Measurements from ENCODE around the gene KRTAP10-12. TPM values are rescaled to one million over a fixed set of nuclear protein-coding genes. Genes with fewer than 3 reads are reported as not detected.

Gene KRTAP10-12
- total and polyA plus RNA-seq, 7 experiments from 2014 or later: not detected

DNA sequence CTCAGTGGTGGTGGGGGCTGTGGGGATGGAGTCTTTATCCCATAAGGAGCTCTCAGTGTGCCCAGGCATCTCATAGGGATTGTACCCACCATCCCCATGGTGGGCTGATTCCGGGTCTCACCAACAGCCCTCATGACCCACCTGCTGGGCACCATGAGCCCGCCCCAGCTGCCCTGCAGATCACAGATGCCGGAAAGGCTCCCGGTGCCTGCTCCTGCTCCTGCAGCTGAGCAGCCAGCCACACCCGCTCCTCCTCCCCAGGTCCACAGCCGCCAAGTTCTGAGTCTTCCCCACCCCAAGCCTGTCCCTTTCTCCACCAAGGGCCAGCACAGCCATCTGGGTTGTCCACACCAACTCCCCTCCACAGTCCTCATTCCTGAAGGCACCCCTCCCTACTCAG is 29.9 kb downstream of the KRTAP10-12 start:
- peaks cover 9 to 49% (median 22%) of the 10 kb centered on the region in 5 donors for H3K27me3 Mint-ChIP-seq
- peaks cover 0 to 6% (median 0%) of the 10 kb centered on the region in 5 donors for H3K36me3 Mint-ChIP-seq
- H3K27ac ChIP-seq (ENCODE audit: low read depth, low read length): no peak overlapping the region
- ATAC-seq: no peak
- H3K4me1 Mint-ChIP-seq: peaks cover 3 to 15% (median 13%) of the 10 kb centered on the region in 7 donors
- intact Hi-C loops (cut with micrococcal nuclease): no loop called here
- H3K27me3 ChIP-seq (ENCODE audit: control insufficient read depth in 2 of 2, insufficient read depth in 2 of 2, low read length in 2 of 2): peaks cover 0 to 5% of the 10 kb centered on the region in 2 donors
- H3K9me3 Mint-ChIP-seq: no peaks in the 10 kb centered on the region
- ChIA-PET POLR2A (no interaction called here), CTCF (interaction anchor here (2.0 kb wide), 1 partner anchor 74 kb away, joined by 4 read pairs; the partner anchor contains the start of gene UBE2G2)
- H3K4me3 Mint-ChIP-seq: no peak overlapping the region
- no peaks in the 10 kb centered on the region for H3K9me3 ChIP-seq (ENCODE audit: control insufficient read depth in 2 of 3, low read length in 3 of 3)
- H3K27ac Mint-ChIP-seq: no peak overlapping the region
- DNase-seq: no peak
- H3K4me1 ChIP-seq (ENCODE audit: control insufficient read depth in 2 of 2, insufficient read depth in 2 of 2, low read length in 2 of 2): peaks cover 10 to 16% of the 10 kb centered on the region in 2 donors
- H3K4me3 ChIP-seq (ENCODE audit: low read length): no peak overlapping the region
- no peaks in the 10 kb centered on the region for H3K36me3 ChIP-seq (ENCODE audit: control insufficient read depth in 2 of 3, insufficient read depth in 3 of 3, low read length in 3 of 3)

DNA sequence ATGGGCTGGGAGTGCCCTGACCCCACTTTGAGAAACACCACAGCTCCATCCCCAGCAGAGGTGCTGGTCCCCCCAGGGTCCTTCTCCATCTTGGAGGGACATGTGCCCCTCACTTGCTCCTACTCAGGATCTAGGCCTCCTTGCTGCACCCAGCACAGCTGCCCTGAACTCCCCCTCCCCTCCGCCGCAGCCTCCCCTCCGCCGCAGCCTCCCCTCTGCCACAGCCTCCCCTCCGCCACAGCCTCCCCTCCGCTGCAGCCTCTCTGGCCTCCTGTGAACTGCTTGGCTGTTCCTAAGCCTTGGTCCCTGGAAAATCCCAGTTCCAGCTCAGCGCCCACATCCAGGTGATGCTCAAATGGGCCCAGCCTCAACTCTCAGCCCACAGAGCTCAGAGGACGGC is 30.3 kb downstream of the KRTAP10-12 start:
- no peaks in the 10 kb centered on the region for H3K9me3 Mint-ChIP-seq

GRCh38 chr21:44727757-44728156 is 30.8 kb downstream of the KRTAP10-12 start:
- intact Hi-C loops (cut with micrococcal nuclease): no loop called here
- Mint-ChIP-seq H3K4me3 (peak overlapping the region in 1 of 10 donors; percentile 32), H3K27me3 (peaks cover 7 to 41% (median 18%) of the 10 kb centered on the region in 5 donors), H3K27ac (peak overlapping the region in 1 of 9 donors; percentile 22), H3K36me3 (peaks cover 0 to 3% (median 0%) of the 10 kb centered on the region in 5 donors), H3K4me1 (peaks cover 2 to 12% (median 10%) of the 10 kb centered on the region in 7 donors), H3K9me3 (no peaks in the 10 kb centered on the region)
- Histone ChIP-seq H3K9me3 (ENCODE audit: control insufficient read depth in 2 of 3, low read length in 3 of 3) (no peaks in the 10 kb centered on the region), H3K4me3 (ENCODE audit: low read length) (no peak overlapping the region), H3K4me1 (ENCODE audit: control insufficient read depth in 2 of 2, insufficient read depth in 2 of 2, low read length in 2 of 2) (peaks cover 7 to 14% of the 10 kb centered on the region in 2 donors), H3K27me3 (ENCODE audit: control insufficient read depth in 2 of 2, insufficient read depth in 2 of 2, low read length in 2 of 2) (peaks cover 0 to 2% of the 10 kb centered on the region in 2 donors), H3K36me3 (ENCODE audit: control insufficient read depth in 2 of 3, insufficient read depth in 3 of 3, low read length in 3 of 3) (no peaks in the 10 kb centered on the region), H3K27ac (ENCODE audit: low read depth, low read length) (no peak overlapping the region)
- POLR2A ChIA-PET: no interaction called here
- no peak for DNase-seq
- no peak for ATAC-seq
- CTCF ChIA-PET: interaction anchor here (1.0 to 2.0 kb wide), 2 partner anchors 73 to 183 kb away, joined by 3 to 4 read pairs; partner anchors contain the start of gene UBE2G2

More for the DNA sequence above, 30.3 kb downstream of the KRTAP10-12 start:
- Mint-ChIP-seq H3K4me1 (peaks cover 4 to 15% (median 13%) of the 10 kb centered on the region in 7 donors), H3K36me3 (peaks cover 0 to 6% (median 0%) of the 10 kb centered on the region in 5 donors), H3K27ac (no peak overlapping the region), H3K27me3 (peaks cover 9 to 45% (median 22%) of the 10 kb centered on the region in 5 donors), H3K4me3 (no peak overlapping the region)
- CTCF ChIA-PET: interaction anchor here (2.0 kb wide), 1 partner anchor 74 kb away, joined by 4 read pairs; the partner anchor contains the start of gene UBE2G2
- peaks cover 10 to 16% of the 10 kb centered on the region in 2 donors for H3K4me1 ChIP-seq (ENCODE audit: control insufficient read depth in 2 of 2, insufficient read depth in 2 of 2, low read length in 2 of 2)
- intact Hi-C loops (cut with micrococcal nuclease): no loop called here
- no peak overlapping the region for H3K27ac ChIP-seq (ENCODE audit: low read depth, low read length)
- ATAC-seq (no peak), DNase-seq (no peak)
- POLR2A ChIA-PET: no interaction called here
- H3K4me3 ChIP-seq (ENCODE audit: low read length): no peak overlapping the region
- no peaks in the 10 kb centered on the region for H3K36me3 ChIP-seq (ENCODE audit: control insufficient read depth in 2 of 3, insufficient read depth in 3 of 3, low read length in 3 of 3)
- H3K27me3 ChIP-seq (ENCODE audit: control insufficient read depth in 2 of 2, insufficient read depth in 2 of 2, low read length in 2 of 2): peaks cover 0 to 5% of the 10 kb centered on the region in 2 donors
- no peaks in the 10 kb centered on the region for H3K9me3 ChIP-seq (ENCODE audit: control insufficient read depth in 2 of 3, low read length in 3 of 3)

GRCh38 chr21:44728716-44729115 is 31.7 kb downstream of the KRTAP10-12 start:
- no peak for ATAC-seq
- H3K4me1 ChIP-seq (ENCODE audit: control insufficient read depth in 2 of 2, insufficient read depth in 2 of 2, low read length in 2 of 2): peaks cover 0 to 6% of the 10 kb centered on the region in 2 donors
- Mint-ChIP-seq H3K9me3 (no peaks in the 10 kb centered on the region), H3K27ac (no peak overlapping the region), H3K27me3 (peaks cover 4 to 37% (median 12%) of the 10 kb centered on the region in 5 donors), H3K4me1 (peaks cover 0 to 5% (median 4%) of the 10 kb centered on the region in 7 donors), H3K36me3 (no peaks in the 10 kb centered on the region), H3K4me3 (no peak overlapping the region)
- H3K27ac ChIP-seq (ENCODE audit: low read depth, low read length): no peak overlapping the region
- ChIA-PET POLR2A (no interaction called here), CTCF (interaction anchor here (1.0 kb wide), 1 partner anchor 184 kb away, joined by 3 read pairs; no protein-coding TSS in a partner anchor)
- no peaks in the 10 kb centered on the region for H3K27me3 ChIP-seq (ENCODE audit: control insufficient read depth in 2 of 2, insufficient read depth in 2 of 2, low read length in 2 of 2)
- intact Hi-C loops (cut with micrococcal nuclease): no loop called here
- no peaks in the 10 kb centered on the region for H3K36me3 ChIP-seq (ENCODE audit: control insufficient read depth in 2 of 3, insufficient read depth in 3 of 3, low read length in 3 of 3)
- no peak for DNase-seq
- H3K9me3 ChIP-seq (ENCODE audit: control insufficient read depth in 2 of 3, low read length in 3 of 3): no peaks in the 10 kb centered on the region
- H3K4me3 ChIP-seq (ENCODE audit: low read length): no peak overlapping the region

DNA sequence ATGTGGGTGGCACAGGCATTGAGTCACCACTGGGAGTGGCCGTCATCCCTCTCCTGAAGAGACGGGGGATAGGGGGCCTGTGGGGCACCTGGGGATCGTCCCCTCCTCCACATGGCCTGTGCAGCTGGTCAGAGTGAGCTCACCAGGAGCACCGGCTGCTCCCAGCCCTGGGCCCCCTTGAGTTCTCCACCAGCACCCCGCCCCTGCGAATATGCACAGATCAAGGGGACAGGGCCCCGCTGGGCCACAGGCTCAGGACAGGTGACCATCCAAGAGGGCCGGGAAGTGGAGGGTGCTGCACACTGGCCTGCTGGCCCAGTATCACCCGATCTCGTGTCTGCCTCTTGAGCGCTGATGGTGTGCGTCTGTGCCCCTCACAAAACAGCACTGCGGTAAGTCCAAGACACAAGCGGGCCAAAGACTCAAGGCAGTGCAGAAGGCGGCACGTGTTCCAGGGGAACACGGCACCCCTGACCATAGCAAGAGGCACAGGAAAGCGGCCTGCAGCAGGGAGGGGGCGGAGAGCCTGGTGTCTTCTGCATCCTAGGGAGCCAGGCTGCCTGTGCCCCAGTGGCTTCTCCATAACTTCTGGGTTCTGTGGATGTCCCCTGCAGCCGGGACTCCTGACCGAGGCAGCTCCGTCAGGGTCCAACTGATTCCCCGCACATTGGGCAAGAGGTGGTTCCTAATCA is 32.5 kb downstream of the KRTAP10-12 start:
- Histone ChIP-seq H3K4me1 (ENCODE audit: control insufficient read depth in 2 of 2, insufficient read depth in 2 of 2, low read length in 2 of 2) (no peaks in the 10 kb centered on the region), H3K27me3 (ENCODE audit: control insufficient read depth in 2 of 2, insufficient read depth in 2 of 2, low read length in 2 of 2) (no peaks in the 10 kb centered on the region), H3K27ac (ENCODE audit: low read depth, low read length) (no peak overlapping the region), H3K9me3 (ENCODE audit: control insufficient read depth in 2 of 3, low read length in 3 of 3) (no peaks in the 10 kb centered on the region), H3K36me3 (ENCODE audit: control insufficient read depth in 2 of 3, insufficient read depth in 3 of 3, low read length in 3 of 3) (no peaks in the 10 kb centered on the region), H3K4me3 (ENCODE audit: low read length) (no peak overlapping the region)
- H3K4me3 Mint-ChIP-seq: no peak overlapping the region
- CTCF ChIA-PET: no interaction called here
- no peaks in the 10 kb centered on the region for H3K36me3 Mint-ChIP-seq
- DNase-seq (no peak), ATAC-seq (no peak)
- intact Hi-C loops (cut with micrococcal nuclease): no loop called here
- no peaks in the 10 kb centered on the region for H3K9me3 Mint-ChIP-seq
- no peak overlapping the region for H3K27ac Mint-ChIP-seq
- peaks cover 0 to 3% (median 0%) of the 10 kb centered on the region in 7 donors for H3K4me1 Mint-ChIP-seq
- POLR2A ChIA-PET: no interaction called here
- H3K27me3 Mint-ChIP-seq: peaks cover 4 to 32% (median 12%) of the 10 kb centered on the region in 5 donors

GRCh38 chr21:44730028-44730395 is 33.0 kb downstream of the KRTAP10-12 start:
- Histone ChIP-seq H3K27ac (ENCODE audit: low read depth, low read length) (no peak overlapping the region), H3K9me3 (ENCODE audit: control insufficient read depth in 2 of 3, low read length in 3 of 3) (no peaks in the 10 kb centered on the region), H3K27me3 (ENCODE audit: control insufficient read depth in 2 of 2, insufficient read depth in 2 of 2, low read length in 2 of 2) (no peaks in the 10 kb centered on the region), H3K36me3 (ENCODE audit: control insufficient read depth in 2 of 3, insufficient read depth in 3 of 3, low read length in 3 of 3) (no peaks in the 10 kb centered on the region), H3K4me1 (ENCODE audit: control insufficient read depth in 2 of 2, insufficient read depth in 2 of 2, low read length in 2 of 2) (no peaks in the 10 kb centered on the region), H3K4me3 (ENCODE audit: low read length) (no peak overlapping the region)
- ChIA-PET POLR2A (no interaction called here), CTCF (no interaction called here)
- peaks cover 4 to 28% (median 12%) of the 10 kb centered on the region in 5 donors for H3K27me3 Mint-ChIP-seq
- peaks cover 0 to 3% (median 0%) of the 10 kb centered on the region in 7 donors for H3K4me1 Mint-ChIP-seq
- no peaks in the 10 kb centered on the region for H3K36me3 Mint-ChIP-seq
- intact Hi-C loops (cut with micrococcal nuclease): no loop called here
- no peak for DNase-seq
- H3K4me3 Mint-ChIP-seq: no peak overlapping the region
- no peak overlapping the region for H3K27ac Mint-ChIP-seq
- no peaks in the 10 kb centered on the region for H3K9me3 Mint-ChIP-seq
- no peak for ATAC-seq
